ENCODE results near the gene ST14.

- TF ChIP-seq GATA2 (IDR thresholded peaks at IDR 0.05; ENCODE audit: low read depth, low read length), result no peak
- no peak for TF ChIP-seq GATA3 (IDR thresholded peaks at IDR 0.05; ENCODE audit: low read depth, low read length)
These were observed 85.3 kb downstream of the ST14 start for GRCh38 chr11:130244848-130245247.

Measured in SH-SY5Y (cell line).